ENCODE measurements around the gene ANKRD28.

The ANKRD28 gene

GRCh38 chr3:15667484-15667883 is 130.3 kb downstream of the ANKRD28 start:
- H3K4me3 ChIP-seq (ENCODE audit: low read depth, low read length), result no peak overlapping the region

- H3K4me3 ChIP-seq (ENCODE audit: low read depth, low read length), result no peak overlapping the region
Observed at GRCh38 chr3:15666277-15666676, 131.5 kb downstream of the ANKRD28 start.

GRCh38 chr3:15665510-15666150 is 132.1 kb downstream of the ANKRD28 start:
- no peak overlapping the region for H3K4me3 ChIP-seq (ENCODE audit: low read depth, low read length)

- no peak overlapping the region for H3K4me3 ChIP-seq (ENCODE audit: low read depth, low read length)
Observed at GRCh38 chr3:15664144-15664543, 133.6 kb downstream of the ANKRD28 start.

GRCh38 chr3:15660055-15660935 is 137.5 kb downstream of the ANKRD28 start:
- no peak overlapping the region for H3K4me3 ChIP-seq (ENCODE audit: low read depth, low read length)

GRCh38 chr3:15659254-15659975 is 138.4 kb downstream of the ANKRD28 start:
- no peak overlapping the region for H3K4me3 ChIP-seq (ENCODE audit: low read depth, low read length)

- no peak overlapping the region for H3K4me3 ChIP-seq (ENCODE audit: low read depth, low read length)
Observed at GRCh38 chr3:15657016-15657415, 140.8 kb downstream of the ANKRD28 start.

- H3K4me3 ChIP-seq (ENCODE audit: low read depth, low read length), result no peak overlapping the region
Observed at GRCh38 chr3:15656342-15656741, 141.4 kb downstream of the ANKRD28 start.

- H3K4me3 ChIP-seq (ENCODE audit: low read depth, low read length), result no peak overlapping the region
Observed at GRCh38 chr3:15654891-15655290, 142.9 kb downstream of the ANKRD28 start.

GRCh38 chr3:15654127-15654526 is 143.7 kb downstream of the ANKRD28 start:
- H3K4me3 ChIP-seq (ENCODE audit: low read depth, low read length), result no peak overlapping the region

- no peak overlapping the region for H3K4me3 ChIP-seq (ENCODE audit: low read depth, low read length)
Observed at GRCh38 chr3:15653321-15653720, 144.5 kb downstream of the ANKRD28 start.

GRCh38 chr3:15651396-15651795 is 146.4 kb downstream of the ANKRD28 start:
- no peak overlapping the region for H3K4me3 ChIP-seq (ENCODE audit: low read depth, low read length)

GRCh38 chr3:15649858-15650257 is 147.9 kb downstream of the ANKRD28 start:
- H3K4me3 ChIP-seq (ENCODE audit: low read depth, low read length), result no peak overlapping the region

- no peak overlapping the region for H3K4me3 ChIP-seq (ENCODE audit: low read depth, low read length)
Observed at GRCh38 chr3:15649341-15649740, 148.4 kb downstream of the ANKRD28 start.

- H3K4me3 ChIP-seq (ENCODE audit: low read depth, low read length), result no peak overlapping the region
Observed at GRCh38 chr3:15647611-15648167, 150.1 kb downstream of the ANKRD28 start.

GRCh38 chr3:15646851-15647511 is 150.8 kb downstream of the ANKRD28 start:
- H3K4me3 ChIP-seq (ENCODE audit: low read depth, low read length), result no peak overlapping the region

- no peak overlapping the region for H3K4me3 ChIP-seq (ENCODE audit: low read depth, low read length)
Observed at GRCh38 chr3:15645740-15646501, 151.9 kb downstream of the ANKRD28 start.

GRCh38 chr3:15645246-15645645 is 152.5 kb downstream of the ANKRD28 start:
- H3K4me3 ChIP-seq (ENCODE audit: low read depth, low read length), result no peak overlapping the region

GRCh38 chr3:15638891-15639262 is 158.9 kb downstream of the ANKRD28 start:
- H3K4me3 ChIP-seq (ENCODE audit: low read depth, low read length), result no peak overlapping the region
